ENCODE data around the gene C12orf54.
A peak's percentile ranks its signal among the peaks of the same experiment; 100 is the strongest.
"Not testable (repeated sequence)": the region's sequence is repeated elsewhere in the genome, so short reads cannot be mapped to it uniquely, and the experiment has no call there.

C12orf54 gene

DNA sequence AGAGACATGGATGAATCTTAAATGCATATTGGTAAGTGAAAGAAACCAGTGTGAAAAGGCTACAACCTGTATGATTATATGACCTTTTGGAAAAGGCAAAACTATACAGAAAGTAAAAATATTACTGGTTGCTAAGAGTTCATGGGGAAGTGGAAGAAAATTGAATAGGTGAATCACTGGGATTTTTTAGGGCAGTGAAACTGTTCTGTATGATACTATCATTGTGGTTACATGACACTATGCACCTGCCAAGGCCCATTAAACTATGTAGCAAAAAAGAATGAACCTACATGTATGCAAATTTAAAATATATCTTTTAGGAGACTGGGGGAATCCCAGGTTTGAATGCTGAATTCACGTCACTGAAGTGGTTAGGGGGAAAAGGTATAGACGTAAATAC, 30.6 kb downstream of the C12orf54 start:
- no peak for DNase-seq

GRCh38 chr12:48514728-48515127, 32.4 kb downstream of the C12orf54 start:
- no peak for DNase-seq

GRCh38 chr12:48520381-48520780, 38.1 kb downstream of the C12orf54 start:
- not testable (repeated sequence) for DNase-seq

DNA sequence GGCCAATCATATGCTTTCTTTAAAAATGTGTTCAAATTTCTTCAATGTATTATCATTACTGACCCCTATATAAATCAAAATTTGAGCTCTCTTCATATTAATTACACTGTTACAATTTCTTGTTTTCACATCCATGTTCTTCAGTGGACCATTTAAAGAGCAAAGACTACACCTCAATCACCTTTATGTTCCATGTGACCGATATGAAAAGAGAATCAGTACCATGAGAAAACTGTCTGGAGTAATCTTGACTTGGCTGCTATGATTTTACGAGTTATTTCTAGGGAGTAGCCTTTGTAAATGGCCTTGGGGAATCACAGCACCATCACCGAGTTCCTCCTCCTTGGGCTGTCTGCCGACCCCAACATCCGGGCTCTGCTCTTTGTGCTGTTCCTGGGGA, 43.0 kb downstream of the C12orf54 start, which contains the start of gene OR8S1:
TSS of gene OR8S1 (plus strand) at position 301 of the 400 bp plus-strand sequence. CDS start at position 301, 0 bp downstream.
- no peak for DNase-seq

DNA sequence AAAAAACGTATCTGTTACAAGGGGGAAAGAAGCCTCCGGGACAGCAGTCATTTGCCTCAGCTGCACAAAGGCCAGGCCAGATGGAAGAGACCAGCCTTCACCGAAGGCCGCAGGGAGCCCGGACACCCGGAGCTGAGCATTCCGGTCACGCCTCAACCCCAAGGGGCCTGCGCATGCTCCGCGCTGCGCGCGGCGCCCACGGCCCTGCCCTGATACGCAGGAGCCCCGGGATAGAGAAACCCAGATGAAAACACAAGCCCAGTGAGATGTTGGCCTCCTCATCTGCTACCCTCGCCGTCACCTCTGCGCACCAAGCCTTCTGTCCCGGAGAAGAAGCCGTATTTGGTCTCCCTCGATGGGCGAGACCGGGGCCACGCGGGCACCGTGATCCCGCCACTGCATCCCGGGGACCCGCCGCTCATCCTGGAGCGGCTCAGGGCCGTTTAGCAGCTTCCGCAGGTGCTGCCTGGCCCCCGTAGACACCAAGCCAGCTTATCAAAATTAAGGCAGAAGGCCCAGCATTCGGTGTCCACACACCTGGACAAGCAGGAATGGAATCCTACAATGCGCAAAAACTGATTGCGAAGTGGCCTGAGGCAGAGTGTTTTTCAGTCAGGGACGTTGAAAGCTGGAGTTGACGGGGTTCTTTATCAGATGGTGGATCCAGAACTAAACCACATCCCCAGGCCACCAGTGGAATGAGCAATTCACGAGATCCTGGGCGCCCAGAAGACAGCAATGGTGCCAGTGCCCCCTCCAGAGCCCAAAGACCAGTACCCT, 45.8 kb downstream of the C12orf54 start:
- no peak for DNase-seq

GRCh38 chr12:48532601-48533000, 50.3 kb downstream of the C12orf54 start:
- no peak for DNase-seq

DNA sequence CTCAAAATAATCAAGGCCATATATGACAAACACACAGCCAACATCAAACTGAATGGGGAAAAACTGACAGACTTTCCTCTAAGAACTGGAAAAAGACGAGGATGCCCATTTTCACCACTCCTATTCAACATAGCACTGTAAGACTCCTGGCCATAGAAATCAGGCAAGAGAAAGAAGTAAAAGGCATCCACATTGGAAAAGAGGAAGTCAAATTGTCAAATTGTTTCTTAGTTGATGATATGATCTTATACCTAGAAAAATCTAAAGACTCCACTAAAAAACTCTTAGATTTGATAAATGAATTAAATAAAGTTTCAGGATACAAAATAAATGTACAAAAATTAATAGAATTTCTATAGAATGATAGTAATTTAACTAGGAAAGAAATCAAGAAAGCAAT, 54.3 kb downstream of the C12orf54 start:
- DNase-seq: no peak

- DNase-seq: peak; percentile 31
Measured at GRCh38 chr12:48542300-48542928, 60.1 kb downstream of the C12orf54 start.

DNA sequence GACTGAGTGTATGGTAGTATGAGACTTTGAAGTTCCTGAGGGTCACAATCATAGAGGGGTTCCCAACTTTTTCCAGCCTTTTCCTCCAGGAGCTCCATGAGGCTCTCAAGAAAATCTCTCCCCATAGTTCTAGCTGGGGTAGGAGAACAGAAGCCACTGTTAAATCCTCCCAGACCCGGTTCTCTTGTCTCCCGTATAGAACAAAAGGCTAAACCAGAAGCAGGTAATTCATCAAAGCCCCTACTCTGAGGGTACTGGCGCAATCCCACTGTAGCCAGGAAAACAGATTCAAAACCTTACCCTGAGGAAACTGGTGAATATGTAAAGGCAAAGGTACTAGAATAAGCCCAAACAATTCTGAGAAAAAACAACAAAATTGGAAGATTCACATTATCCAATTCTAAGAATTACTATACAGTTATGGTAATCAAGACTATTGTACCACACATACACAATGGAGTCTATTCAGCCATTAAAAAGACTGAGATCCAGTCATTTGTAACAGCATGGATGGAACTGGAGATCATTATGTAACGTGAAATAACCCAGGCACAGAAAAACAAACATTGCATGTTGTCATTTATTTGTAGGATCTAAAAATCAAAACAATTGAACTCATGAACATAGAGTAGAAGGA, 63.7 kb downstream of the C12orf54 start:
- no peak for DNase-seq

Measured in activated effector memory CD4-positive, alpha-beta T cell treated with Interleukin-2 at 50 U/mL for 16 hours (primary cell).